ENCODE results near the gene C4BPA.

Gene C4BPA

GRCh38 chr1:207077470-207078377 is 26.3 kb upstream of the C4BPA start:
- peak; percentile 73 for DNase-seq

GRCh38 chr1:207078578-207079132 is 25.4 kb upstream of the C4BPA start:
- no peak for DNase-seq

DNA sequence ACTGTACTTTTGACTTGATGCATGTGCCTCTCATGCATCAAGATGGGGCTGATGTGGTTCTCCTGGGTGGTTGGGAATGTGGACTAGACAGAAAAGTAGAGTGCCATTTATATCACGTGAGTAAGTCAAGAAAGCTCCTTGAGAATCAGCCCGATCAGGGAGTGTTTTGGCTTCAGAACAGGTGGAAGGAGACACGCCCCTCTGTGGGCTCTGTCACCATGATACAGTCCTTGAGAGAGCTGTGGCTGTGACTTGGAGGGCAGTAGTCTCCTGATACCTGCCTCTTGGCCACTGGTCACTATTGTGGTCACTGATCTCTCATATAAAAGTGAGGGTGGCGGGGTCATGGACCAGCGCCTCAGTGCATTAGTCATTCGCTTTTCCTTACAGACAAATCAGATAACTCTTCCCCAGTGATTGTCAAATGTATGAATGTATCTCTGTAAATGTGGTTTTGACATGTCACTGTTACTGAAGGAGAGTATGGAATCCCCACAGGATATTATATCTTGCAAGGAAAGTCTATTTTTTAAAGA is 24.3 kb upstream of the C4BPA start:
- DNase-seq, result no peak

DNA sequence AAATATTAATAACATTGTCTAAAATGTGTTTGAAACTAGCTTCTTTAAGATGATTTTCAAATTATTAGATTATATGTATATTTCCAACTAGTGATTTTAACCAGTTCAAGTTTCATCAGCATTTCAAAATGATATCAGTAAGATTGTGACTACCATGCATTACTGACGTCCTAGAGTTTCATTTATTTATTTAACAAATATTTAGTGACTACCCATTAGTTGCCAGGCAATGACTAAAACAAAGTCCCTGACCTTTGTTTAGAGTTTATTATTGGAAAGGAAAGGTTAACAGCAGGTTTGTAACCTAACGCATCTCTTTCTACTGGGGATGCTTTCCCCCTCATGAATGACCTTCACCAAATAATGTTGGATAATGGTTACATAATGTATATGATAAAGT is 22.9 kb upstream of the C4BPA start:
- no peak for DNase-seq

- no peak for DNase-seq
Observed at GRCh38 chr1:207081806-207082205, 22.2 kb upstream of the C4BPA start.

- no peak for DNase-seq
Observed at GRCh38 chr1:207084232-207084631, 19.8 kb upstream of the C4BPA start.

DNA sequence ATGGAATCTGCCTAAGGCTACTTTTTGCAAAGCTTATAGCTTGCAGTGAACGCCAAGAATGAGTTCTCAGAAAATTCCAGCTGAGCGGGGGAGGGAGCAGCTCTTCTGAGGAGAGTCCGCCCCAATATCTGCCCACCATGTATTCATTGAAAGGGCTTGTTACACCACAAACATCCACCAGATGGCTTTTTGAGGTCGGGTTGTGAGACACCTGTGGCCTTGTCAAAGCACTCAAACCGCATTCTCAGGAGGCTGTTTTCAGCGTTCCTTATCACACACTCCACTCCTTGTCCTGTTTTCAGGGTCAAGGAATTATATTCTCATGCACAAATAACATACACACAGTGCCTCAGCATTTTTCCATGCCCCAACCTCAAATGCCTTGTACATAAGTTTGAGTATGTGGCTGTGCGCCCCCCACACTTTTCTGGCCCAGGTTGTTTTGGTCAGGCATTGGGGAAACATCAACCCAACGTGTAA is 19.3 kb upstream of the C4BPA start:
- DNase-seq, result peak; percentile 75

DNA sequence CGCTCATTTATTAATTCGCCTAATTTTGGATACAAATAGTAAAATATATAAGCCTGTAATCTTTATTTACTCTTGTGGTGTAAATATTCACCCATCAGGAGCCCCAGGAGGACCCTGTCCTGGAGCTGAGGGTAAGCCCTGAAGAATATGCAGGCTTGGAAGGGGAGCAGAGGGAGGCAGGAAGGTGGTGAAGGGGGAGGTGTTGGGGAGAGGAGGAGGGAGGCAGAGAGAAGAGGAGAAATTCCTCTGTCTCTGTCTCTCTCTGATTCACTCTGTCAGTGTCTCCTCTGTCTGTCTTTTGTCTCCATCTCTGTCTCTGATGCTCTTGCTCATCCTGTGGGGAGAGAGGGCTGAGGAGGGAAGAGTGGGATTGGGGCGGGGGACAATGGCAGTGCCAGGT is 18.1 kb upstream of the C4BPA start:
- DNase-seq, result no peak

GRCh38 chr1:207088161-207088560 is 15.9 kb upstream of the C4BPA start:
- no peak for DNase-seq

DNA sequence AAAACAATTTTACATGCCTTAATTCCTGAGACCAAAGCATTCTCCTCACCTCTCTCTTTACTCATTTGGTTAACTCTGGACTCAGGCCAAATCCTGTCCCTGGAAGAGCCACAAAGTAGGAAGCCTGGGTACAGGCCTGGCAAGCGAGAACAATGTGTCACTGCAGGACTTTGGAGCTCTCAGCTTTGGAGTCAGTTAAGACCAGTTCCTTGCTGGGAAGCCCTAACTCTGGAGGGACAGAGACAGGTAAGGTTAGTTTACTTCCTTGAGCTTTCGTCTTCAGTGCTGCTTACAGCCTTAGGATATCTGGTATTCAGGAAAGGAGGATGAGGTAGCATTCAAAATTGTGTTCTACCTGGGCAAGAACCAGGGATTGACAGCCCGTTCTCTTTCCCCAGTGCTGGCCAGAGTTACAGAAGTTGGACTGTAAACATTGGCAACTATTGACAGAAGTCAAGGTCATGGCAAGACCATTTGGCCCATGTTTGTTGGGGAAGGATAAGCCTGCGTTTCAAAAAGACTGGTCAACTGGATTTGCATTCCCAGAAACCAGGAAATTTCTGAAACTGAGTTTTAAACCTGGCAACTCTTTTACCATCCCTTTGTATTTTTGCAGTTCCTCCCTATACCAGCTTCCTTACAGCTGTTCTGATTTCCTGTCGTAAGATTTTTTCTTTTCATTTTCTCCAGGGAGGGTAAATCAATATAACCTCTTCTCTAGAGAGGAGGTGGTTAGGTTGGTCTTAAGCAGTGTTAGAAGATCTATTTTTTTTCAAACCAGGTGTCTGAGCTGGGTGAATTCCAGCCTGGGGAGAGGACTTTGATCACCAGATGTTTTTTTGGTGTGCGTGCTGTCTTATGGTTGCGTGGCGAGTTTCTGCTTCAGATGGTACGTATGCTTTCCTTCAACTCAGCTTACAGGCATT is 15.1 kb upstream of the C4BPA start, which contains the start of gene C4BPB:
C4BPB (plus strand) TSS at position 160 of the 926 bp plus-strand sequence; CDS start at position 832, 672 bp downstream.
- peak; percentile 11 for DNase-seq

DNA sequence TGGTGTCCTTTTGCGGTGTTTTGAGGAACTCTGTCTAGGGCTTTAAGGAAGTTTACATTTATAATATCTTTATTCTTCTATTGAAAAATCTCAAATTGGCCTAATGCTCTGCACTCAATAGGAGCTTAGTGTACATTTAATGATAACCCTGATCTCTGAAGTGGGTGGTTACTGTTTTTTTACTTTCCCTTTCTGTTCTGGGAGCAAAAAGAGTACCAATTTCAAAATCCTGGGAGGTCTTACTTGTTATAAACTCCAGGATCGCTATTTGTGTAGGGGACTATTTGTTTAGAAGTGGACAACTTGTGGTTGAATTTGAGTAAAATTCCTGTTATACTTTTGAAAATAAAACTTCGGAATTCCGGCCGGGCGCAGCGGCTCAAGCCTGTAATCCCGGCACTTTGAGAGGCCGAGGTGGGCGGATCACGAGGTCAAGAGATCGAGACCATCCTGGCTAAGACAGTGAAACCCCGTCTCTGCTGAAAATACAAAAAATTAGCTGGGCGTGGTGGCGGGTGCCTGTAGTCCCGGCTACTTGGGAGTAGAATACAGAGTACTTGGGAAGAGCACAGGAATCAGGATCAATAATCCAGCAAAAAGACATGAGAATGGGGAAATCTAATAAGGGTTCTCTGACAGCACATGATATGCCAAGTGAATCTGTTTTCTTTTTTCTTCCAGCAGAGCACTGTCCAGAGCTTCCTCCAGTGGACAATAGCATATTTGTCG is 14.2 kb upstream of the C4BPA start:
- no peak for DNase-seq

- DNase-seq, result no peak
Observed at GRCh38 chr1:207091200-207091908, 12.7 kb upstream of the C4BPA start.

GRCh38 chr1:207093944-207094343 is 10.1 kb upstream of the C4BPA start:
- DNase-seq, result no peak

- DNase-seq, result no peak
Observed at GRCh38 chr1:207097871-207098324, 6.1 kb upstream of the C4BPA start.

GRCh38 chr1:207101720-207102119 is 2.3 kb upstream of the C4BPA start:
- DNase-seq, result no peak

DNA sequence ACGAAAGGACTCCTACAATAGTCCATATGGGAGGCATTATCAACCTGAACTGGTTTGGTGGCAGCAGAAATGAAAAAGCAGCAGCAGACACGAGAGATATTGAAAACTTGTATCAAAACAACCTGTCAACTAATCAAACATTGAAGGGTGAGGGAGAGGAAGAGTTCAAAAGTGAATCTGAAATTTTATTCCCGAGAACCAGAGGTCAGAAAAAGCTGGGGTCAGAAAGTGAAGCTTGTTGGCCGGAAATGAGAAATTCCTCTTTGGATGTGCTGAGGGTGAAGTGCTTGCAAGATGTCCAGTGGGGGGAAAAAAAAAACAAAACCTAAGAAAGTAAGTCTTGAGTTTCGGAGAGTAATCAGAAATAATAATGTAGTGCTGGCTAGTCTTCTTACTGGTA is 1.9 kb upstream of the C4BPA start:
- no peak for DNase-seq

DNA sequence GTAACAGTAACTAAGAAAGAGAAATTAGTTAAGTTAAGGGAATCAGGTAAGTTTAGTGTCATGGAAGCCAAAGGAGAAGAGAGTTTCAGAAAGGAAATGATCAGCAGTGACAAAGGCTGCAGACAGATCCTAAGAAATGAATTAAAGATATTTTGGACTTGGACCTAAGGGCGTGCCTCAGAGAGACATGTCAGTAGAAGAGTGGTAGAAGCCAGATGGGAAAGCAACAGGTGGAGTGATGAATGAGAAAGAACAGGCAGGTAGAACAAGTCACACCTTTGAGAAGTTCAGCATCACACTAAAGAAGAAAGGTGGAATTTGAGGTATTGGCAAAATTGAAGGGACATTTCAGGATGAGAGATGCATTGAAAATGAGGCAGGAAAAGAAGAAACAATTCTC is 1.4 kb upstream of the C4BPA start:
- no peak for DNase-seq

- DNase-seq, result peak; percentile 5
Observed at GRCh38 chr1:207109004-207109403, 5.0 kb downstream of the C4BPA start.

- no peak for DNase-seq
Observed at GRCh38 chr1:207112616-207113296, 8.7 kb downstream of the C4BPA start.

GRCh38 chr1:207115269-207115668 is 11.2 kb downstream of the C4BPA start:
- no peak for DNase-seq

DNA sequence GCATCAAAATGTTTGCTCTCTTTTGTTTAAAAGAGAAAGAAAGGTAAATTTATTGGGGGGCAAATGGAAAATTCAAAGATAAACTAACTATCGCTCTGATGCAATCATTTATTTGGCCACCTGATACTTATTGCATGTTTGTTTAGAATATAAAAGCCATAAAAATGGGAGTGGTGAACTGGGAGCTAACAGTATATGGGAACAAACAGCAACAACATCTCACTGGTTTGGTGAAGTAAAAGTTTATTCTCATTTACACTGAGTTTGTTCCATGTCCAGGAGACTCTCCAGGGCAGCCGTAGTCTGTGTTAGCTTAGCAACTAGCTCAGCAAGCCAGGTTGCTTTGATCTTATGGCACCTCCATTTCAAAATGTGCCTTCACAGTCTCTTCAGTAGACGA is 20.4 kb downstream of the C4BPA start:
- DNase-seq, result no peak

Measured in NCI-H69 (cell line).